Measurements from ENCODE around the gene WNT1.
A peak's percentile ranks its signal among the peaks of the same experiment; 100 is the strongest.

The WNT1 gene

GRCh38 chr12:48961801-48962200 is 16.3 kb upstream of the WNT1 start:
- DNase-seq: no peak

- DNase-seq: peak; percentile 64 to 82 (median 73)
Measured at GRCh38 chr12:48965298-48965838, 12.8 kb upstream of the WNT1 start.

- peak; percentile 41 to 66 (median 59) for DNase-seq
Measured at GRCh38 chr12:48966177-48966895, 11.8 kb upstream of the WNT1 start.

- no peak for DNase-seq
Measured at GRCh38 chr12:48967991-48968390, 10.1 kb upstream of the WNT1 start.

GRCh38 chr12:48968467-48968866 is 9.7 kb upstream of the WNT1 start:
- no peak for DNase-seq

GRCh38 chr12:48969160-48969771 is 8.9 kb upstream of the WNT1 start:
- DNase-seq: no peak

GRCh38 chr12:48969833-48970701 is 8.1 kb upstream of the WNT1 start:
- peak in 2 of 3 donors; percentile 37 to 62 for DNase-seq

- no peak for DNase-seq
Measured at GRCh38 chr12:48970702-48971334, 7.3 kb upstream of the WNT1 start.

- DNase-seq: peak; percentile 30 to 45 (median 42)
Measured at GRCh38 chr12:48972213-48972951, 5.7 kb upstream of the WNT1 start.

- no peak for DNase-seq
Measured at GRCh38 chr12:48972952-48973483, 5.1 kb upstream of the WNT1 start.

- DNase-seq: peak; percentile 53 to 77 (median 63)
Measured at GRCh38 chr12:48973531-48973930, 4.6 kb upstream of the WNT1 start.

GRCh38 chr12:48973941-48974673 is 4.0 kb upstream of the WNT1 start:
- DNase-seq: peak; percentile 67 to 72 (median 67)

- peak; percentile 93 to 97 (median 96) for DNase-seq
Measured at GRCh38 chr12:48977290-48978281, 536 bp upstream of the WNT1 start.

- DNase-seq: peak in 2 of 3 donors; percentile 27 to 48
Measured at GRCh38 chr12:48978741-48979601, 849 bp downstream of the WNT1 start.

GRCh38 chr12:48979602-48980388 is 1.7 kb downstream of the WNT1 start:
- DNase-seq: peak in 1 of 3 donors; percentile 24

GRCh38 chr12:48980389-48980952 is 2.3 kb downstream of the WNT1 start:
- DNase-seq: peak in 1 of 3 donors; percentile 50

All from suppressor macrophage treated with lipopolysaccharide for 1 hour (primary cell).